Embryonic facial prominence (tissue), 1 donor: ENCODE data around the gene ZSCAN31.
A peak's percentile ranks its signal among the peaks of the same experiment; 100 is the strongest.
"Not testable (repeated sequence)": the region's sequence is repeated elsewhere in the genome, so short reads cannot be mapped to it uniquely, and the experiment has no call there.

Experiments
- DNase-seq: peaks from one replicate; pipeline ENCODE4 v3.0.0-alpha.2; 2016; ENCODE audit errors: extremely low spot score

The ZSCAN31 gene

GRCh38 chr6:28317866-28318265 lies 18.1 kb downstream of the ZSCAN31 start:
- DNase-seq: not testable (repeated sequence)

- no peak for DNase-seq
These were observed 20.3 kb downstream of the ZSCAN31 start for GRCh38 chr6:28315628-28316027.

GRCh38 chr6:28312939-28313338 lies 23.0 kb downstream of the ZSCAN31 start:
- DNase-seq: no peak

- no peak for DNase-seq
These were observed 24.7 kb downstream of the ZSCAN31 start for GRCh38 chr6:28311139-28311823.

GRCh38 chr6:28306363-28306762 lies 29.6 kb downstream of the ZSCAN31 start:
- not testable (repeated sequence) for DNase-seq

- DNase-seq: no peak
These were observed 32.4 kb downstream of the ZSCAN31 start for GRCh38 chr6:28303570-28303969.

GRCh38 chr6:28296520-28297060 lies 39.4 kb downstream of the ZSCAN31 start:
- no peak for DNase-seq

GRCh38 chr6:28295326-28295725 lies 40.6 kb downstream of the ZSCAN31 start:
- no peak for DNase-seq

- no peak for DNase-seq
These were observed 44.4 kb downstream of the ZSCAN31 start for GRCh38 chr6:28291573-28291972.

- DNase-seq: no peak
These were observed 53.0 kb downstream of the ZSCAN31 start for GRCh38 chr6:28282926-28283325.

GRCh38 chr6:28281288-28282064 lies 54.5 kb downstream of the ZSCAN31 start, which contains the start of gene PGBD1:
Gene PGBD1 (plus strand): TSS chr6:28281572. CDS start chr6:28283814, 2,242 bp downstream.
- peak; percentile 36 for DNase-seq

- no peak for DNase-seq
These were observed 55.2 kb downstream of the ZSCAN31 start for GRCh38 chr6:28280595-28281287.

GRCh38 chr6:28277746-28278145 lies 58.2 kb downstream of the ZSCAN31 start:
- DNase-seq: no peak

GRCh38 chr6:28274888-28275287 lies 61.1 kb downstream of the ZSCAN31 start:
- no peak for DNase-seq
